Stimulated activated CD8-positive, alpha-beta memory T cell treated with anti-CD3 and anti-CD28 coated beads, Interleukin-12 subunit alpha, Interleukin-12 subunit beta, amount 100 ng/mL, for 4 hours (primary cell): Measurements from ENCODE around the gene SRGAP3.

Source experiments
- DNase-seq: peaks from one replicate; pipeline ENCODE4 v3.0.0-alpha.2; 2020; ENCODE audit warnings: low read depth

Gene SRGAP3

DNA sequence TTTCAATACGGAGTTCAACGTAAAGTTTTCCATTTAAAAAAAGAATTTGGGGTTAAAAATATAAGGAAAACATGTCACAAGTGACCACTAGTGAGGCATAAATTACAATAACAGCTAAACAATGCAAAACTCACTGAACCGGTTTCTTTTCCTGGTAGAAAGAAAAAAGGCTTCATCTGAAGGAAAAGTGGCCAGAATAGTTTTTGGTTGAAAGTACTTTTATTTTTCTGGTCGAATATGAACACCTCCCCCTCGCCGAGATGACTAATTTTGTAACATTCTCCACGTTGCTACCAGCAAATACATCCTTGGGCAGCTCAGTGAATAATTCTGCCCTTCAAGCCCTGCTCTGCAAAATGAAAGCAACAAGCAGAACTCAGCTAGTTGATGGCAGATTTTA lies 3.9 kb upstream of the SRGAP3 start:
- DNase-seq, result no peak

GRCh38 chr3:9251055-9251786 lies 1.8 kb upstream of the SRGAP3 start:
- no peak for DNase-seq

GRCh38 chr3:9250236-9250635 lies 790 bp upstream of the SRGAP3 start:
- DNase-seq, result no peak

DNA sequence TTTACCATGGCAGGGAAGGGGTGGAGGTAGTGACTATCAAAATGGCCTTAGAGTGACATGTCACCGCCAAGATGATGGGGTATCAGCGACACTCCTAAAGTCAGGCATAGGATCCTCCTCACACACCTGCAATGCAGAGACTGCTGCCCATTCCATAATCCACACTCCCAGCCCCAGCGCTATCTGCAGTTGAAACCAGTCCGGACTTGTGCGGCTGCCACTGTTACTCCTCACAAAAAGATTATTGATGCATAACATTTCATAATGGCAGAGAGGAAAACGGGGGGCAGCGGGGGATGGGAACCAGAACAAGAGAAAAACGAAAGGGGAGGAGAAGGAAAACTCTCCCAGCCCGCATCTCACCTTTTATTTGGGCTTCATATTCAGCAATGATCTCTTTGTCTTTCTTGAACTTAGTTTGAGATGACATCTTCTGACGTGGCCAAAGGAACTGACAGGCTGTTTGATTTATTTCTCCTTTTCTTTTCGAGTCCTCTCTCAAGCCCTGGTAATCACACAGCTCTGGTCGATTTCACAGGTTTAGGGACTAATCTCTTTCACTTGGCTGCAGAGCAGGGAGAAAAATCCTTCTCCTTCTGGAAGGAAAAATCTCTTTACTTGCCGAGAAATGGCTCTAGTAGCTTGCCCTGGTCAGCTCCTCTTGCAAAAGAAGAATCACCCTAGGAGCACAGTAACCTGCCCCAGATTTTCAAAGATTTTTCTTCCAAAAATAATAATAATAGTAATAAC lies 749 bp downstream of the SRGAP3 start:
- no peak for DNase-seq

GRCh38 chr3:9247941-9248521 lies 1.4 kb downstream of the SRGAP3 start:
- no peak for DNase-seq

- no peak for DNase-seq
Measured at GRCh38 chr3:9247361-9247940, 2.0 kb downstream of the SRGAP3 start.

- no peak for DNase-seq
Measured at GRCh38 chr3:9246189-9246588, 3.3 kb downstream of the SRGAP3 start.

GRCh38 chr3:9244495-9245183 lies 4.8 kb downstream of the SRGAP3 start:
- no peak for DNase-seq

GRCh38 chr3:9241956-9242355 lies 7.5 kb downstream of the SRGAP3 start:
- no peak for DNase-seq

- DNase-seq, result no peak
Measured at GRCh38 chr3:9239680-9240079, 9.8 kb downstream of the SRGAP3 start.

DNA sequence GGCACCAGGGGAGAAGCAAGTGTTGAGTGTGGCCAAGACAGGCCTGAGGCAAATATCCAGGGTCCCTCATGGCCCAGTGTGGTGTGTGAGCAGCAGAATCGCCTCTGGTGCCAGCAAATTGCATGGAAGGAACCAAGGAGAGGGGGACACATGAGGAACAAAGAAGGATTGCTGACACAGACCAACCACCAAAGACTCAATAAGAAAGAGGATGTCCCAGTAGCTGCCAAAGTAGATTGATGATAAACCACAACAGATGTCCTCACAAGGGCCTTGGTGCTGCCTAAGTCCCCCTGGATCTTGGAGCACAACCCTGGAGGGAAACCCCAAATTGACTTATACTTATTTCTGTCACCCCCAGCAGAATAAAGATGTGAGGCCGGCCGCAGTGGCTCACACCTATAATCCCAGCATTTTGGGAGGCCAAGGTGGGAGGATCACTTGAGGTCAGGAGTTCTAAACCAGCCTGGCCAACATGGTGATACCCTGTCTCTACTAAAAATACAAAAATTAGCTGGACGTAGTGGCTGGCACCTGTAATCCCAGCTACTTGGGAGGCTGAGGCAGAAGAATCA lies 10.6 kb downstream of the SRGAP3 start:
- no peak for DNase-seq

- DNase-seq, result no peak
Measured at GRCh38 chr3:9238276-9238675, 11.2 kb downstream of the SRGAP3 start.

DNA sequence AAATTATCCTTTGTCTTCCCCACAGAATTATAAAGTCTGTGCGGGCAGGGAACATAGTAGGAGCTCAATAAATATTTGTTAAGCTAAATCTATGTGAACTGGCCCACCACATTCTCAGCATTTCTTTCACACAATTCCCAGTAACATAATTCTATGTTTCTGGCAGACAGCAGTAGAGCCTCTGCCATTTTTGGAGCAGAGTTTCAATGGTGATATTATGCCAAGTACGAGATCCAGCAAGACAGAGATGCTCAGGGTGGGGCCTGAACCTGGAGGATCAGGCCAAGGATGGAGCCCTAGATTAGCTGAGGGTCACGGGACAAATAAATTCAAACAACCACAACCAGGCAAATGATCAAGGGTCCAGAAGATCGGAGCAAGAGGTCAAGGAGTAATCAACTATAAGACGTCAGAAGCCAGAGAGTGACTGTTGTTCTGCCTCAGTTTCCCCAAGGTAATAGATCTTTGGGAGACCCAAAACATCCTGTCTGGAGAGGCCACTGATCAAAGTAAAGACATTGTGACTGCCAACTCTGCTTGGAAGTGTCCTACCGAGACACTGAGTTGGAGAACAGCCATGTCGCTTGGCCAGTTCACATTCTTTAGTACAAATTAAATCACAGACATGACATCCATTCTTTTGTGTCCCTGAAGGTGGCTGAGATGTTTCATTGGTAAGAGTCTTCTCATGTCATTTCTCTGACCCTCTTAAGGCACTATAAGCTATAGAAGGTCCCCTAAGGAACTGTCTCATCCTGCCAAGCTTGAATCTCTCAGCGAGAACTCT lies 15.4 kb downstream of the SRGAP3 start:
- DNase-seq, result no peak

DNA sequence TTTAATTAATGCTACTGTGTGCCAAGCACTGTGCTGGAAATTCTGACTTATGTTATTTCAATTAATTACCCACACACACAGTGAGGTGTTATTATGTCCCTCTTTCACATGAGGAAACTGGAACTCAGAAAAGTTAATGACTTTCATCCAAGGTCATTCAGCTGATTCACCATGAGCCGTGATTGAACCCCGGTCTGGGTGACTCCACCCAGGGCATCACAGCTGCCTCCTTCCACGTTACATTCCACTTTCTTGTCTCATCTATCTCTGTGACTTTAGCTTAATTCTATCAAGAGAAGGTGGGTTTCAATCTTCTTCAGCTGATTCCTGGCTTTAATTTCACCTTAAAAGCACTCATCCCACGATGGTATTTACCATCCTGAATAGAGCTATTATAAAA lies 16.3 kb downstream of the SRGAP3 start:
- no peak for DNase-seq

DNA sequence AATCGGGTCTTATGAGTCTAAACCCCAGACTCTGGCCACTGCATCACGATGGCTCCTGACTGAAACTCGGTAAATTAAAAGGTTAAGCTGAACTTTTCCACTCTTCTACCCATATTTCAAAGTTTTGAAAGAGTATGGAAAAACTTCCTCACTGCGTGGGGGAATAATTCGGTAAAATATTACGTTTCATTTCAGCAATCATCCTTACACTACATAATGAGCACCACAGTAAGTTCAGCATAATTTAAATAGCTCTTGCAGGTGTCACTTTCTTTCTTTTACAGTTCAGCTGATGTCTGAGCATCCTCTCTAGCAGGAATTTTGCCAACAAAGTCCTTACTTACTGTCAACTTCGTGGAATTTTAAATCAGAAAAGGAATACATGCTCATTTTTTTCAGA lies 17.5 kb downstream of the SRGAP3 start:
- DNase-seq, result no peak

GRCh38 chr3:9231471-9231870 lies 18.0 kb downstream of the SRGAP3 start:
- no peak for DNase-seq

DNA sequence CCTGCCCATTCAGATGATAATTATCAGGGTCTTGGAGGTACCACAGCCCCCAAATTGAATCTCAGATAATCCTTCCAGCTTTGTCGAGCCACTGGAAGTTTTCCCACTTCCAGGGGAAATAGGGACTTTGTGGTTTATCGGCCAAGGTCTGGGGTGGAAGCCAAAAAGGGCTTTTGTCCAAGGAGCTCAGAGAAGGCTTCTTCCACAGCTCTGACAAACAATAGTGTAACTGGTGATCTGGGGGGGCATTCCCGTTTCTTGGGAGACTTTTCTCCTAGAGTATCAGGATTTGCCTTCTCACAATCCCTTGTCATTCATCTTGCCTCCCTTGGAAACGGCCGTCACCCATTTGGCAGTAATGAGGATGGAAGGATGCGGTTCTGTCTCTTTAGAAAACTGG lies 18.4 kb downstream of the SRGAP3 start:
- no peak for DNase-seq

DNA sequence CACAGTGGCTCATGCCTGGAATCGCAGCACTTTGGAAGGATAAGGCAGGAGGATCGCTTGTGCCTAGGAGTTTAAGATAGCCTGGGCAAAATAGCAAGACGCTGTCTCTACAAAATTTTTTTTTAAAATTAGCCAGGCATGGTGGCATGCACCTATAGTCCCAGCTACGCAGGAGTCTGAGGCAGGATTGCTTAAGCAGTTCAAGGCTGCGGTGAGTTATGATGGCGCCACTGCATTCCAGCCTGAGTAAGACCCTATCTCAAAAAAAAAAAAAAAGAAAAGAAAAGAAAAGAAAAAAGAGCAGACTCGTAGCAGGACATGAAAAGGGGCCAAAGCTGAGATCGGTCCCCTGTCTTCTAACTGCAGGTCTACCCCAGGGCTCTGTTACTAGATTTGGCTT lies 18.9 kb downstream of the SRGAP3 start:
- DNase-seq, result no peak

GRCh38 chr3:9229879-9230278 lies 19.6 kb downstream of the SRGAP3 start:
- no peak for DNase-seq

DNA sequence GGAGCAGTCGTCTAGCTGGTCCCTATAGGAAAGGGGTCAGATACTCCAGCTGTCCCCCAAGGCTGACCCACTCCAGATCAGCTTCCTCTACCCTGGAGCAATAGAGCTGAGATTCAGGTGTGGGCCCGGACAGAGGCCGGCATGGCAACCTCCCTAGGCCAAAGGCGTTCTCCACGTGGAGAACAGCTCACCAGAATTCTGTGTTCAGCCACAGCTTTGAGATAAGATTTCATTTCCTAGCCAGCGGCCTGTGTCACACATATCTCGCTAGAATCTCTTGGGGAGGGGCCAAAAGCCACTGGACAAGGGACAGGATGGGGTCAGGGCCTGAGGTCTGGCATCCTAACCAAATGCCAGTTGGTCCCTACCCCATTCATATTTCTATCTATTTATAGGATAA lies 20.1 kb downstream of the SRGAP3 start:
- DNase-seq, result no peak

GRCh38 chr3:9226326-9226725 lies 23.1 kb downstream of the SRGAP3 start:
- DNase-seq, result no peak
